Pancreas (tissue), 10 donors: ENCODE data around the gene CHRD. TPM values are rescaled to one million over a fixed set of nuclear protein-coding genes. Genes with fewer than 3 reads are reported as not detected.

Experiments
- ATAC-seq, 4 donors: fragments of 200-7000 bp; cut with Tn5 transposase; one replicate each; pipeline versions ENCODE4 v1.8.0 to v1.9.1; 2020; ENCODE audit warnings: mild to moderate bottlenecking in 4 of 4, moderate library complexity in 4 of 4
- DNase-seq, 6 donors: peaks; one replicate each; pipeline ENCODE4 v3.0.0-alpha.2; 2020
- FAIRE-seq: peaks from 2 replicates; lab custom pipeline; 2012; peaks lifted over from hg19 to GRCh38; lab: Jason Lieb, UNC
- H3K27ac ChIP-seq, 4 donors: fragments of 200-600 bp; sonication (generic); 1 replicate in 3 of 4; 2 replicates in 1 of 4; pipeline versions ENCODE4 v1.5.0 to v1.8.0; 2020
- H3K27me3 ChIP-seq, 4 donors: fragments of 200-600 bp; one replicate each; pipeline ENCODE4 v1.8.0; 2021
- H3K36me3 ChIP-seq, 3 donors: fragments of 200-600 bp; sonication (generic) in 1 of 3; one replicate each; pipeline versions ENCODE4 v1.5.0 to v1.8.0; 2020 to 2021
- H3K4me1 ChIP-seq, 3 donors: fragments of 200-600 bp; one replicate each; pipeline ENCODE4 v1.8.0; 2021
- H3K4me3 ChIP-seq, 4 donors: fragments of 200-600 bp; sonication (generic) in 2 of 4; one replicate each; pipeline versions ENCODE4 v1.5.0 to v1.8.0; 2020 to 2021
- H3K9me3 ChIP-seq, 4 donors: fragments of 200-600 bp; one replicate each; pipeline ENCODE4 v1.8.0; 2021
- WGBS, 2 donors: extraction: QIAGEN DNeasy Blood & Tissue Kit; methylation state at CpG; one replicate each; pipeline ENCODE4 v1.1.7; 2013; 5-methylcytosine and 5-hydroxymethylcytosine counted together
- intact Hi-C, 3 donors: fragments of 100-400 bp; cut with DNase I; formaldehyde crosslinking; loops; one replicate each; pipeline versions ENCODE4 v1.11.1 to v1.14.2; 2022
- polyA plus RNA-seq, 2 donors: library from polyadenylated mRNA; stranded (reverse); fragments of 200-250 nt; gene quantifications; one replicate each; pipeline ENCODE4 v1.2.3, GENCODE V29; 2013
- total RNA-seq, 6 donors: library from RNA; stranded (reverse); fragmentation: NEBNext Ultra II Directional in 4 of 6; extraction: Animal tissue kit (Norgen Biotek cat#: 25700) in 4 of 6; gene quantifications; one replicate each; pipeline versions ENCODE4 v1.2.1 to v1.2.4, GENCODE V29; 2021 to 2023
- TF ChIP-seq, protein P1 (sequence below), 4 donors: fragments of 200-600 bp; sonication (generic) in 3 of 4; IDR thresholded peaks; one replicate each; pipeline versions ENCODE4 v1.5.0 to v1.8.0; 2021; ENCODE audit warnings: antibody characterized with exemption in 4 of 4
- donor health status: healthy with polysubstance abuse.
- donor health status: DM: no; HTN: no; CAD: no; lungs with moderate emphysema.
- donor health status: DM: no; HTN: no; CAD: no.
- donor health status: control.
- donor health status: control.
- donor health status: Bipolar disorder and iron deficiency.
- donor health status: DM: yes; HTN: yes; CAD: no.
- donor health status: DM: no; HTN: no; CAD: no.
- donor health status: DM: no; HTN: no; CAD: no.
- donor health status: DM: yes; HTN: yes; CAD: no.

The CHRD gene
- total and polyA plus RNA-seq, 8 donors: 11.0 to 96.7 (median 19.8) TPM

DNA sequence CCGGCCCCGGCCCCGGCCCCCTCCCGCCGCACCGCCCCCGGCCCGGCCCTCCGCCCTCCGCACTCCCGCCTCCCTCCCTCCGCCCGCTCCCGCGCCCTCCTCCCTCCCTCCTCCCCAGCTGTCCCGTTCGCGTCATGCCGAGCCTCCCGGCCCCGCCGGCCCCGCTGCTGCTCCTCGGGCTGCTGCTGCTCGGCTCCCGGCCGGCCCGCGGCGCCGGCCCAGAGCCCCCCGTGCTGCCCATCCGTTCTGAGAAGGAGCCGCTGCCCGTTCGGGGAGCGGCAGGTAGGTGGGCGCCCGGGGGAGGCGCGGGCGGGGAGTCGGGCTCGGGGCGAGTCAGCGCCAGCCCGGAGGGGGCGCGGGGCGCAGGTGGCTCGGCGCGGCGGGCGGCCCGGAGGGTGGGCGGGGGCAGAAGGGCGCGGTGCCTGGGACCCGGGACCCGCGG, 352 bp downstream of the CHRD start:
- ATAC-seq (peak; percentile 61 to 83 (median 74)), DNase-seq (peak; percentile 69 to 92 (median 83)), FAIRE-seq (no peak)
- TF ChIP-seq, protein P1, sequence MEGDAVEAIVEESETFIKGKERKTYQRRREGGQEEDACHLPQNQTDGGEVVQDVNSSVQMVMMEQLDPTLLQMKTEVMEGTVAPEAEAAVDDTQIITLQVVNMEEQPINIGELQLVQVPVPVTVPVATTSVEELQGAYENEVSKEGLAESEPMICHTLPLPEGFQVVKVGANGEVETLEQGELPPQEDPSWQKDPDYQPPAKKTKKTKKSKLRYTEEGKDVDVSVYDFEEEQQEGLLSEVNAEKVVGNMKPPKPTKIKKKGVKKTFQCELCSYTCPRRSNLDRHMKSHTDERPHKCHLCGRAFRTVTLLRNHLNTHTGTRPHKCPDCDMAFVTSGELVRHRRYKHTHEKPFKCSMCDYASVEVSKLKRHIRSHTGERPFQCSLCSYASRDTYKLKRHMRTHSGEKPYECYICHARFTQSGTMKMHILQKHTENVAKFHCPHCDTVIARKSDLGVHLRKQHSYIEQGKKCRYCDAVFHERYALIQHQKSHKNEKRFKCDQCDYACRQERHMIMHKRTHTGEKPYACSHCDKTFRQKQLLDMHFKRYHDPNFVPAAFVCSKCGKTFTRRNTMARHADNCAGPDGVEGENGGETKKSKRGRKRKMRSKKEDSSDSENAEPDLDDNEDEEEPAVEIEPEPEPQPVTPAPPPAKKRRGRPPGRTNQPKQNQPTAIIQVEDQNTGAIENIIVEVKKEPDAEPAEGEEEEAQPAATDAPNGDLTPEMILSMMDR (IDR thresholded peaks at IDR 0.05): no peak
- Histone ChIP-seq H3K4me1 (peaks cover 7 to 15% (median 10%) of the 10 kb centered on the region in 3 donors), H3K27ac (no peak overlapping the region), H3K9me3 (no peaks in the 10 kb centered on the region), H3K4me3 (peak overlapping the region; percentile 21 to 52 (median 39)), H3K36me3 (no peaks in the 10 kb centered on the region), H3K27me3 (no peaks in the 10 kb centered on the region)
- WGBS, 2 donors: 0 to 1% methylated on average over 3 to 54 of the region's 62 CpGs
- intact Hi-C loops: loop anchor here in 1 of 3 donors (10.0 kb wide), 1 partner anchor 155 kb away; no protein-coding TSS in a partner anchor

DNA sequence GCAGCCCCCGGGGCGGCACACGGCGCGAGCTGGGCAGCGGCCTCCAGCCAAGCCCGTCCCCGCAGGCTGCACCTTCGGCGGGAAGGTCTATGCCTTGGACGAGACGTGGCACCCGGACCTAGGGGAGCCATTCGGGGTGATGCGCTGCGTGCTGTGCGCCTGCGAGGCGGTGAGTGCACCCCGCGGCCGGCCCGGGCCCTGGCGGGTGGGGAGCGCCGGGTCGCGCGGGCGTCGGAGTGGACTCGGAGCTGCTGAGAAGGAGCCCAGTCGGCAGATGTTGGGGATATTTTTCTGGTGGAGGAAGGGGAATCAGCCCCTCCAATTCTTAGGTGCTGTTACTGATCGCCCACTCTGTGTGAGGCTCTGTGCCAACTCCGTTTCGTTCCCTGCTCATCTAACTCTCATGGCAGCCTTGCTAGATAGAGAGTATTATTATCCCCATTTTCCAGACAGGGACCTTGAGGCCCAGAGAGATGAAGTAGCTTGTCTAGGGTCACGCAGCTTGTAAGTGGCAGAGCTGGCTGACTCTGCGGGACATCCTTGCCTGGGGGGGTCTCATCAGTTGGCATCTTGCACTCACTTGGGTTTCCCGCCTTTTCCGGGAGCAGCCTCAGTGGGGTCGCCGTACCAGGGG, 890 bp downstream of the CHRD start:
- TF ChIP-seq, protein P1 (IDR thresholded peaks at IDR 0.05): no peak
- Histone ChIP-seq H3K36me3 (no peaks in the 10 kb centered on the region), H3K4me3 (peak overlapping the region; percentile 21 to 52 (median 39)), H3K9me3 (no peaks in the 10 kb centered on the region), H3K4me1 (peaks cover 7 to 15% (median 10%) of the 10 kb centered on the region in 3 donors), H3K27ac (no peak overlapping the region), H3K27me3 (no peaks in the 10 kb centered on the region)
- FAIRE-seq: no peak
- peak in 2 of 6 donors; percentile 73 to 79 for DNase-seq
- WGBS, 2 donors: 5 to 6% methylated on average over 32 to 42 of the region's 42 CpGs
- ATAC-seq: peak in 1 of 4 donors; percentile 20
- intact Hi-C loops: loop anchor here in 1 of 3 donors (10.0 kb wide), 1 partner anchor 154 kb away; no protein-coding TSS in a partner anchor

DNA sequence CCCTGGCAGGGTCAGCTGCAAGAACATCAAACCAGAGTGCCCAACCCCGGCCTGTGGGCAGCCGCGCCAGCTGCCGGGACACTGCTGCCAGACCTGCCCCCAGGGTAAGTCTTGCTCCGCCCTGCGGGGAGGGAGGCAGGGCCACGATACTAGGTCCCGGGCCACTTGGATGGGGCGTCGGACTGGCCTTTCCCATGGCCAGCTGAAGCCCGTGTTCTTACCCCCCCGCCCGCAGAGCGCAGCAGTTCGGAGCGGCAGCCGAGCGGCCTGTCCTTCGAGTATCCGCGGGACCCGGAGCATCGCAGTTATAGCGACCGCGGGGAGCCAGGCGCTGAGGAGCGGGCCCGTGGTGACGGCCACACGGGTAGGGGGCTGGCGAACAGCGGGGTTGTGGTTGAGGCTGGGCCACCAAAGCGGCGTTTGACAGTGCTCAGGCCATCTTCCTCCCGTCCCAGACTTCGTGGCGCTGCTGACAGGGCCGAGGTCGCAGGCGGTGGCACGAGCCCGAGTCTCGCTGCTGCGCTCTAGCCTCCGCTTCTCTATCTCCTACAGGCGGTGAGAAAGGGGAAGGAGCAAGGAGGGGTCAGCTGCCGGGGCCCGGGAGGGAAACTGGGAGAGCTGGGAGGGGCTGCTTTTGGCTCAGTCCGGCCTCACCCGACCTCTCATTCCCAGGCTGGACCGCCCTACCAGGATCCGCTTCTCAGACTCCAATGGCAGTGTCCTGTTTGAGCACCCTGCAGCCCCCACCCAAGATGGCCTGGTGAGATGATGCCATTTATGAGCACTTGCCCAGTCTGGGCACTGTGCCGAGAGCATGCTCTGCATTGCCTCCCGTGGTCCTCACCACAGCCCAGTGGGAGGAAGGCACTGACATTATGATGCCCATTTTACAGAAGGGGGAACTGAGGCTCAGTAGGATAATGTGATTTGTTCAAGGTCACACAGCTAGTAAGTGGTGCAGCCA, 1.7 kb downstream of the CHRD start:
- ATAC-seq: no peak
- TF ChIP-seq, protein P1 (IDR thresholded peaks at IDR 0.05): no peak

GRCh38 chr3:184382326-184383032, 2.6 kb downstream of the CHRD start:
- TF ChIP-seq, protein P1 (IDR thresholded peaks at IDR 0.05): no peak
- ATAC-seq: no peak
- Histone ChIP-seq H3K9me3 (no peaks in the 10 kb centered on the region), H3K4me1 (peaks cover 6 to 11% (median 7%) of the 10 kb centered on the region in 3 donors), H3K27me3 (no peaks in the 10 kb centered on the region), H3K4me3 (no peak overlapping the region), H3K36me3 (no peaks in the 10 kb centered on the region), H3K27ac (no peak overlapping the region)
- DNase-seq: peak in 1 of 6 donors; percentile 44
- intact Hi-C loops: loop anchor here in 1 of 3 donors (10.0 kb wide), 1 partner anchor 152 kb away; no protein-coding TSS in a partner anchor
- 93 to 96% methylated on average over 16 of the region's 16 CpGs for WGBS, 2 donors
- FAIRE-seq: no peak

More for the DNA sequence above, 1.7 kb downstream of the CHRD start:
- Histone ChIP-seq H3K36me3 (no peaks in the 10 kb centered on the region), H3K4me3 (peak overlapping the region in 2 of 4 donors; percentile 51 to 52), H3K9me3 (no peaks in the 10 kb centered on the region), H3K27ac (no peak overlapping the region), H3K27me3 (no peaks in the 10 kb centered on the region), H3K4me1 (peaks cover 7 to 15% (median 10%) of the 10 kb centered on the region in 3 donors)
- 59 to 62% methylated on average over 49 to 55 of the region's 55 CpGs for WGBS, 2 donors
- FAIRE-seq (no peak), DNase-seq (peak in 3 of 6 donors; percentile 20 to 80 (median 60))
- intact Hi-C loops: loop anchor here in 1 of 3 donors (10.0 kb wide), 1 partner anchor 153 kb away; no protein-coding TSS in a partner anchor
